HG02885 (cell line): ENCODE measurements around the gene SENP2.
A peak's percentile ranks its signal among the peaks of the same experiment; 100 is the strongest.
"Not testable (repeated sequence)": the region's sequence is repeated elsewhere in the genome, so short reads cannot be mapped to it uniquely, and the experiment has no call there.

Source experiments
- ATAC-seq: cut with Tn5 transposase; IDR thresholded peaks from one replicate; pipeline ENCODE4 v1.9.1; 2021; ENCODE audit warnings: mild to moderate bottlenecking; ENCODE audit not compliant: unreplicated experiment, poor library complexity

The SENP2 gene

DNA sequence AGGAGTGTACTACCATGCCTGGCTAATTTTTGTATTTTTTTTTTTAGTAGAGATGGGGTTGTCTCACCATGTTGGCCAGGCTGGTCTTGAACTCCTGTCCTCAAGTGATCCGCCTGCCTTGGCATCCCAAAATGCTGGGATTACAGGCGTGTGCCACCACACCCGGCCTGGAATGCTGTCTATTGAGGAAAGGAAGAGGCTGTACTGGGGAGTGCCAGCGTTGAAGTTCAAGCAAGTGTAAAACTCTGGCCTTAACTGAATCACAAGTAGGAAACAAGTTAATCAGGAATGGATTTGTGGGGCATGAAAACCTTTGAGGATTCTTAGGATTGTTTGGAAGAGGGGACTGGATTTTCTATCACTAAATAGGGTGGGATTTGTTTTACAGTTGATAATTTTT lies 1.4 kb upstream of the SENP2 start:
- no peak for ATAC-seq

GRCh38 chr3:185585518-185585858 lies 607 bp upstream of the SENP2 start:
- no peak for ATAC-seq

GRCh38 chr3:185586686-185587039 lies 568 bp downstream of the SENP2 start:
- no peak for ATAC-seq

DNA sequence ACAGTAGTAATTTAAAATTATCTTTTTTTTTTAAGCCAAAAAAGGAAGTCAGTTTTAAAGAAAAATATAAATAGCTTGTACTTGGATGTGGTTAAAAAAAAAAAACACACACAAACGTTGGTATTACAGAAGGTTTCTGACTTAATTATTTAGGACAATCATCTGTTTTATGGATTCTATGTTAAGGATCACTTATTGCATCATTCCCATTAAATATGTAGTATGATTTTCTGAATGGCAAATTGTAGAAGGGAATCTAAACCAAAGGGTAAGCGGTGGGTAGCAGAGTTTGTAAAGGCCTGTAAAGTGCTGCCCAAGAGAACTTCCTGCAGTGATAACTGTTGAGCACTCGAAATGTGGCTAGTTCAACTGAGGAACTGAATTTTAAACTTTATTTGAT lies 8.0 kb downstream of the SENP2 start:
- ATAC-seq = no peak

GRCh38 chr3:185595526-185595925 lies 9.4 kb downstream of the SENP2 start:
- peak; percentile 76 for ATAC-seq

GRCh38 chr3:185605566-185605965 lies 19.5 kb downstream of the SENP2 start:
- ATAC-seq = no peak

GRCh38 chr3:185606196-185606595 lies 20.1 kb downstream of the SENP2 start:
- ATAC-seq = no peak

DNA sequence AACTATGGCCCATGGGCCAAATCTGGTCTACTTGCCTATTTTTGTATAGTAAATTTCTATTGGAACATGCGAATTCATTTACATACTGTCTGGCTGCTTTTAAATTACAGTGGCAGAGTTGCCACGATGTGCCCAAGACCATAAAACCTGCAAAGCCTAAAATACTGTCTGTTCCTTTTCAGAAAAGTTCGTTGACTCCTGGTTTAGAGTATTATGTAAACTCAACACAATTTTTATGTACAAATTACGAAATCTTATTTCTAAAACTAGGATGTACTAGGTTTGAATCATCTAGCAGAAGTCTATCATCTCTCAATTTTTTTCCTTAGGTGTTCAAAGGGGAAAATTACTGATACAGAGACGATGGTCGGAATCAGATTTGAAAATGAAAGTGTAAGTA lies 26.9 kb downstream of the SENP2 start:
- ATAC-seq = no peak

- no peak for ATAC-seq
Observed at GRCh38 chr3:185623939-185624665, 38.0 kb downstream of the SENP2 start.

- ATAC-seq = no peak
Observed at GRCh38 chr3:185625784-185626183, 39.7 kb downstream of the SENP2 start.

- ATAC-seq = no peak
Observed at GRCh38 chr3:185629554-185630181, 43.6 kb downstream of the SENP2 start.

- ATAC-seq = no peak
Observed at GRCh38 chr3:185630182-185630622, 44.1 kb downstream of the SENP2 start.

DNA sequence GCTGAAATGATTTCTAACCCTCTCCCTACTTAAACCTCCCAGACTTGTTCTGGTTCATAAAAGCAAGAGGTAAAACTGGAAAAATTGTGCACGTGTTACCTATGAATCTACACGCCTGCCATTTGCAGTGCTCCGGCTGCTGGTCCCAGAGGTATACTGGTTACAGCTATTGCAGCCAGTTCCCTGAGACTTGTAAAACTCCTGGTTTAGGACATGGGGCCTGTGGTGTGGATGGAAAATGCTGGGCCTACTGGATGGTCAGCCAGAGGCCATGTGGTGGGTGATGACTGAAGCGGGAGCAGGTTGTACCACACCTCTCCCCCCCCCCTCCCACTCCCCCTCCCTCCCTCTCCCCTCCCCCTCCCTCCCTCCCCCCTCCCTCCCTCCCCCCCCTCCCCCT lies 45.0 kb downstream of the SENP2 start:
- no peak for ATAC-seq

DNA sequence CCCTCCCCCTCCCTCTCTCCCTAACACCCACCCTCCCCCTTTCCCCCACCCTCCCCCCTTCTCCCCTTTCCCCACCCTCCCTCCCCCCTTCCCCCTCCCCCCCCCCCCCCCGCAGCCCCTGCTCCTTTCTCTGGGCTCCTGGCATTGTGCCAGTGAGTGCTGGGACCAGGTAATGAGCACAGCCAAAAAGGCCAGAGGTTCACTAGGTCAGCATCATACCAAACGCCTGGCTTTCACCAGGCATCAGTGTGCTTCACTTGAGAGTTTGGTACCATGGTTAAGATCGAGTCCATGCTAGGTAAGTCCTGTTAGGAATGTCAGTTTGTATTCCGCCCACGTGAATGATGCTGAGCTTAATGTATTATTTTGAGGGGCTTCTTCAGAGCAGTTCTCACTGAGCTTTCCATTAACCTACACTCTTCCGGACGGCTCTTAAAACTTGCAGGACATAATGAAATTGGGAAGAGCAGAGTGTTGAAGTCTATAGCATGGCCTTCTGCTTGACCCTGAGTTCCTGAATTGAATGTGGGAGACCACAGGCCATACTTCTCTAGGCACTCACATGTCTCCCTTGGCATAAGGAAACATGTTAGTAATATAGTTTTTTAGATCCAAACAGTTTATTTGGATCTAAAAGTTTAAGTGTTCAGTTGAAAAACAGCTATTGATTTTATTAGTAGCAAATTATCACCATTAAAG lies 45.6 kb downstream of the SENP2 start:
- no peak for ATAC-seq

DNA sequence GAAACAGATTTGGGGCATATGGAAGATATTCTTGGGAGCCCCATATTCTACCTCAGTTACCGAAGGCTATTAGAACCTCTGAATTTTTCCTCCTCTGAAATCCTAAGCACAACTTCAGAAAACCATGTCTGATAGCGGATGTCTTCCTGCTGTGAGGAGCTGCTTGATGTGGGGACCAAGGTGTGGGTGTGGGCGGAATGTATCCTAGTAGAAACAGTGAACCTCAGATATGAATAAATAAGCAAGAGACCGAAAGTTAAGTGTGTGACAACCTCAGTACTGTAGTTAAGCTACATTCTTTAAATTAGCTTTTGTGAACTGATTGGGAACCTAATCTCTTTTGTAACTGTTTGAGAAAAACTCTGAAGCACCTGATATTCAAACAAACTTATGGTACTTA lies 46.9 kb downstream of the SENP2 start:
- ATAC-seq = no peak

DNA sequence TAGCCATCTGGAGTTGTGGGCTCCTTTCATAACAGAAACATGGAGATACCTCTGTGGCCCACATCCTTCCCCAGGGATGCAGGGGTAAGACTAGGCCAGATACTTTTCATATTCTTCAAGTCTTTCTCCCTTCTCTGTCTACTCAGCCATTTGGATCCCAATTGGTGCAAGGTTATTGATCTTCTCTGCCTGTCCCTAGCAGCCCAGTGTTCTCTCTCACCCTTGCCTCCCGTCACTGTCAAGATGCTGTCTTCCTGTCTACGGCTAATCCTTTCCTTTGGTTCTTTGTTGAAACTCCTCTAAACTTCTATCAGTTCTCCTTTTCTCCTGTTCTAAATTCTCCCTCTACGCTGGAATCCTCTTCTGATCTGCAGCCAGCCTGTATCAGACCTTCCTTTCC lies 51.3 kb downstream of the SENP2 start:
- no peak for ATAC-seq

- not testable (repeated sequence) for ATAC-seq
Observed at GRCh38 chr3:185638651-185639050, 52.6 kb downstream of the SENP2 start.

- no peak for ATAC-seq
Observed at GRCh38 chr3:185639632-185640206, 53.6 kb downstream of the SENP2 start.

GRCh38 chr3:185640308-185640707 lies 54.2 kb downstream of the SENP2 start:
- no peak for ATAC-seq

DNA sequence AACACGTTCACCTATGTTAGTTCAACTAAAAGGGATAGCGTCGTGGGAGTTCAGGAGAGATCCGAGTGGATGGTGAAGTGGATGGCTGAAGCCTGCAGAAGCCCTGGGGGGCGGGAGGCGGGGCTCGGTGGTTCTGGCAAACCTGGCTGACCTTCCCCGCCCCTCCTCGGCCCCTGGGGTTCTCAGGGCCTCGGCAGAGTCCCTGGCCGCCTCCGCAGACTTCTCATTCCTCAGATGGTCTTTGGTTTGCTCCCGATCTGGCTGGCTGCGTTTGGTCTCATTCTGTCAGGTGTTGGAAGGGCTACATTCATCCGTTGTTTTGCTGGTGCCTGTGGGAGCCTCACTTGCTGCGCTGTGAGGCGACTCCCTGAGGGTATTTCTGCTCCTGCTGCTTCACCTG lies 59.1 kb downstream of the SENP2 start:
- ATAC-seq = not testable (repeated sequence)

DNA sequence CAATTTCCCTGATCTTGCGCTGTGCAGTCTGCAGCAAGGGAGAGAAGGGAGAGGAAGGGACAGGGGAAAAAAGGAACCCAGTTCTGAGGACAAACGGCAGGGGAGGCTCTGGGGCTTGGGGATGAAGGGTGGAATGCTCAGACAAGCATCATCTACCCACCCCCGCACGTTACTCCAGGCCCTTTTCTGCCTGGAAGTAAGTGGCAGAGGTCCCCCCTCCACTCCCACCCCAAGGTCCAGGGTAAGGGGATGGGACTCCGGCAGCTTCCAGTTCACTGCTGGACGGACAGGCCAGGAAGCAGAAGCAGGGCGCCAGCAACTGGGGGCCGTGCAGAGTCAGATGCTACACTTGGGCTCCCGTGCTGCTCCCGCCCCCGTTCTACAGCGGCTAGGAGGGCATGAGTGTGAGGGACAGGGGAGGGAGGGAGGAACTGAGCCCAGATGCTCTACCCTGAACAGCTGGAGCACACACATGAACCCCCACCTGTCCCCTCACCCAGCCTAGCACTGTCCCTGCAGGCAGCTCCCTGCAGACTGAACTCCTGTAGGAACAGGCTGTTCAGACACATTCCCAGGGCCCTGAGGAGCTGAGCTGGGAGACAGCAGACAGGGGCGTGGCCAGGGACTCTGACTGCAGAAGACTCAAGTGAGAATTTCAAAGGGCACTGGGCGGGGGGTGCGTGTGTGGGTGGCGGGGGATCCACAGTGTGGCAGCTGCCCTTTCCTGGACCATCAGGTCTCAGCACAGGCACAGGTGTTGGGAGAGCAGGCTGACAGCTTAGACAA lies 59.7 kb downstream of the SENP2 start:
- no peak for ATAC-seq
